ENCODE data around the gene DPYSL4. TPM values are rescaled to one million over a fixed set of nuclear protein-coding genes. Genes with fewer than 3 reads are reported as not detected.

The DPYSL4 gene
- total and polyA plus RNA-seq, 2 experiments from 2014 or later = 10.6 to 23.9 TPM

GRCh38 chr10:132154440-132154839 lies 32.3 kb upstream of the DPYSL4 start:
- H2AFZ ChIP-seq = no peak overlapping the region
- H3K4me3 ChIP-seq = no peak overlapping the region
- H3K4me1 Mint-ChIP-seq = peaks cover 12% of the 10 kb centered on the region
- H4K20me1 ChIP-seq (replicated peaks; ENCODE audit: insufficient read depth) = no peaks in the 10 kb centered on the region
- no peaks in the 10 kb centered on the region for H3K36me3 Mint-ChIP-seq (ENCODE audit: low read depth)
- no peak overlapping the region for H3K4me3 Mint-ChIP-seq
- ATAC-seq = no peak
- peaks cover 4% of the 10 kb centered on the region; the same call in 1 of the 3 replicates for H3K9me3 Mint-ChIP-seq
- no peak overlapping the region for H3K27ac Mint-ChIP-seq
- no peaks in the 10 kb centered on the region for H3K27me3 ChIP-seq (ENCODE audit: insufficient read depth)
- H3K27me3 Mint-ChIP-seq (ENCODE audit: insufficient read depth, low read depth, poor library complexity) = peaks cover 3% of the 10 kb centered on the region
- peaks cover 4% of the 10 kb centered on the region for H3K9me2 ChIP-seq (ENCODE audit: insufficient read depth)
- H3K79me2 ChIP-seq (replicated peaks; ENCODE audit: insufficient read depth) = no peaks in the 10 kb centered on the region
- peaks cover 4% of the 10 kb centered on the region; the same call in 1 of the 2 replicates for H3F3A ChIP-seq (replicated peaks; ENCODE audit: low read depth)
- H3K36me3 ChIP-seq (ENCODE audit: insufficient read depth) = no peaks in the 10 kb centered on the region
- no peak overlapping the region for H3K27ac ChIP-seq (ENCODE audit: low read depth)
- H3K4me1 ChIP-seq (ENCODE audit: insufficient read depth) = no peaks in the 10 kb centered on the region
- TF ChIP-seq POLR2AphosphoS5 (IDR thresholded peaks at IDR 0.05; ENCODE audit: low read depth) (no peak), EZH2phosphoT487 (IDR thresholded peaks at IDR 0.05; ENCODE audit: unreplicated experiment) (no peak), STAT1 (IDR thresholded peaks at IDR 0.05; ENCODE audit: unreplicated experiment) (no peak)
- no peak for DNase-seq (ENCODE audit: low spot score)
- no peak overlapping the region for H3K4me2 ChIP-seq

- Mint-ChIP-seq H3K36me3 (ENCODE audit: low read depth) (no peaks in the 10 kb centered on the region), H3K4me3 (no peak overlapping the region), H3K4me1 (peaks cover 12% of the 10 kb centered on the region), H3K27ac (no peak overlapping the region), H3K9me3 (peaks cover 5% of the 10 kb centered on the region; the same call in 1 of the 3 replicates), H3K27me3 (ENCODE audit: insufficient read depth, low read depth, poor library complexity) (peaks cover 3% of the 10 kb centered on the region)
- H3K4me3 ChIP-seq = no peak overlapping the region
- no peak overlapping the region for H3K4me2 ChIP-seq
- H3K27me3 ChIP-seq (ENCODE audit: insufficient read depth) = no peaks in the 10 kb centered on the region
- no peaks in the 10 kb centered on the region for H3K4me1 ChIP-seq (ENCODE audit: insufficient read depth)
- H4K20me1 ChIP-seq (replicated peaks; ENCODE audit: insufficient read depth) = no peaks in the 10 kb centered on the region
- ATAC-seq (no peak), DNase-seq (ENCODE audit: low spot score) (no peak)
- H3K9me2 ChIP-seq (ENCODE audit: insufficient read depth) = peaks cover 4% of the 10 kb centered on the region
- H3K27ac ChIP-seq (ENCODE audit: low read depth) = no peak overlapping the region
- no peaks in the 10 kb centered on the region for H3K79me2 ChIP-seq (replicated peaks; ENCODE audit: insufficient read depth)
- H3K36me3 ChIP-seq (ENCODE audit: insufficient read depth) = no peaks in the 10 kb centered on the region
- no peak overlapping the region for H2AFZ ChIP-seq
- peaks cover 4% of the 10 kb centered on the region; the same call in 1 of the 2 replicates for H3F3A ChIP-seq (replicated peaks; ENCODE audit: low read depth)
- no peak for TF ChIP-seq POLR2AphosphoS5 (IDR thresholded peaks at IDR 0.05; ENCODE audit: low read depth)
- TF ChIP-seq ZNF462 (CRISPR knock-in tag; IDR thresholded peaks at IDR 0.05) = no peak
- no peak for TF ChIP-seq CREB1 (CRISPR knock-in tag; IDR thresholded peaks at IDR 0.05; ENCODE audit: low read depth)
- TF ChIP-seq NANOG (IDR thresholded peaks at IDR 0.05; ENCODE audit: borderline replicate concordance) = no peak
- no peak for TF ChIP-seq ZNF331 (CRISPR knock-in tag; IDR thresholded peaks at IDR 0.05; ENCODE audit: low read depth)
- no peak for TF ChIP-seq EZH2phosphoT487 (IDR thresholded peaks at IDR 0.05; ENCODE audit: unreplicated experiment)
- no peak for TF ChIP-seq ETS1 (IDR thresholded peaks at IDR 0.05)
- no peak for TF ChIP-seq EZH2 (IDR thresholded peaks at IDR 0.05; ENCODE audit: low read depth, unreplicated experiment)
- no peak for TF ChIP-seq CTCF (conservative IDR thresholded peaks at IDR 0.05; ENCODE audit: low read depth in 2 of 2)
- TF ChIP-seq JUNB (IDR thresholded peaks at IDR 0.05; ENCODE audit: unreplicated experiment) = no peak
- TF ChIP-seq STAT1 (IDR thresholded peaks at IDR 0.05; ENCODE audit: unreplicated experiment) = no peak
Measured at GRCh38 chr10:132154931-132155330, 31.8 kb upstream of the DPYSL4 start.

All from GM23338 (cell line).